Upper lobe of left lung (tissue), 6 donors: ENCODE measurements around the gene LRRC43. TPM values are rescaled to one million over a fixed set of nuclear protein-coding genes. Genes with fewer than 3 reads are reported as not detected.

Experiments
- ATAC-seq, 2 donors: fragments of 200-7000 bp; cut with Tn5 transposase; one replicate each; pipeline ENCODE4 v1.9.1; 2022; ENCODE audit warnings: mild to moderate bottlenecking in 2 of 2, moderate library complexity in 2 of 2; ENCODE audit not compliant: low FRiP score in 2 of 2
- DNase-seq, 2 donors: peaks; one replicate each; pipeline ENCODE4 v3.0.0-alpha.2; 2019 to 2020
- H3K27ac ChIP-seq, 4 donors: fragments of 200-600 bp; sonication (generic); one replicate each; pipeline ENCODE4 v1.5.1; 2016 to 2019
- H3K27me3 ChIP-seq, 4 donors: fragments of 200-600 bp; sonication (generic); one replicate each; pipeline ENCODE4 v1.5.1; 2017 to 2019
- H3K36me3 ChIP-seq, 4 donors: fragments of 200-600 bp; sonication (generic); one replicate each; pipeline ENCODE4 v1.5.1; 2016 to 2019
- H3K4me1 ChIP-seq, 4 donors: fragments of 200-600 bp; sonication (generic); one replicate each; pipeline ENCODE4 v1.5.1; 2018 to 2019
- H3K4me3 ChIP-seq, 4 donors: fragments of 200-600 bp; sonication (generic); one replicate each; pipeline ENCODE4 v1.5.1; 2017 to 2019; ENCODE audit warnings: mild to moderate bottlenecking in 2 of 4, moderate library complexity in 1 of 4
- H3K9me3 ChIP-seq, 4 donors: fragments of 200-600 bp; sonication (generic); one replicate each; pipeline ENCODE4 v1.5.1; 2018 to 2019
- CTCF ChIP-seq, 6 experiments: fragments of 450-650 bp in 4 of 6; fragments of 200-600 bp in 2 of 6; sonication (generic) in 2 of 6; IDR thresholded peaks; one replicate each; pipeline ENCODE4 v1.5.1; 2016 to 2019; ENCODE audit warnings: antibody characterized with exemption in 6 of 6
- EP300 ChIP-seq, 4 donors: sonication (generic); formaldehyde crosslinking; IDR thresholded peaks; one replicate each; pipeline ENCODE4 v1.5.1; 2017; ENCODE audit warnings: antibody characterized with exemption in 4 of 4, control low read depth in 2 of 4
- POLR2A ChIP-seq, 4 donors: fragments of 450-650 bp; IDR thresholded peaks; one replicate each; pipeline ENCODE4 v1.5.1; 2016 to 2017; ENCODE audit warnings: antibody characterized with exemption in 4 of 4, mild to moderate bottlenecking in 2 of 4
- POLR2AphosphoS5 ChIP-seq, 2 donors: sonication (generic); formaldehyde crosslinking; IDR thresholded peaks; one replicate each; pipeline ENCODE4 v1.5.1; 2017; ENCODE audit warnings: antibody characterized with exemption in 2 of 2
- WGBS, 2 donors: methylation state at CpG; one replicate each; pipeline ENCODE4 v1.1.5; 2017 to 2018; 5-methylcytosine and 5-hydroxymethylcytosine counted together
- small RNA-seq, 4 donors: library from RNA; depleted of rRNA; stranded (forward); fragments of <200 nt; gene quantifications; one replicate each; pipeline ENCODE3, GENCODE V24; 2016
- total RNA-seq, 6 donors: library from RNA; depleted of rRNA in 4 of 6; stranded (reverse); fragments of >200 nt in 4 of 6; gene quantifications; one replicate each; pipeline versions ENCODE4 v1.1.0 to v1.2.1, GENCODE V29; 2016 to 2021
- donor health status: DM: no; HTN: no; CAD: no; lungs with moderate emphysema.
- donor health status: DM: no; HTN: yes; CAD: no; lungs with severe emphysema.

LRRC43 gene
- total RNA-seq, 6 donors from 2014 or later, result 0.72 to 13.6 (median 5.5) TPM

- Histone ChIP-seq H3K4me1 (no peaks in the 10 kb centered on the region), H3K4me3 (no peak overlapping the region), H3K27me3 (no peaks in the 10 kb centered on the region), H3K27ac (no peak overlapping the region), H3K36me3 (peaks cover 19 to 52% (median 31%) of the 10 kb centered on the region in 4 donors), H3K9me3 (no peaks in the 10 kb centered on the region)
- WGBS, 2 donors, result 95 to 99% methylated on average over 6 of the region's 6 CpGs
- ATAC-seq (no peak), DNase-seq (no peak)
- TF ChIP-seq EP300 (IDR thresholded peaks at IDR 0.05), result no peak
- TF ChIP-seq POLR2AphosphoS5 (IDR thresholded peaks at IDR 0.05), result no peak
- TF ChIP-seq POLR2A (IDR thresholded peaks at IDR 0.05), result no peak
- no peak for TF ChIP-seq CTCF (IDR thresholded peaks at IDR 0.05)
Measured at GRCh38 chr12:122250047-122250446, 67.1 kb downstream of the LRRC43 start.

GRCh38 chr12:122250536-122250935 is 67.6 kb downstream of the LRRC43 start:
- no peak for DNase-seq
- H3K27me3 ChIP-seq, result no peaks in the 10 kb centered on the region
- no peak overlapping the region for H3K4me3 ChIP-seq
- no peak overlapping the region for H3K27ac ChIP-seq
- no peaks in the 10 kb centered on the region for H3K9me3 ChIP-seq
- no peaks in the 10 kb centered on the region for H3K4me1 ChIP-seq
- no peak for ATAC-seq
- TF ChIP-seq EP300 (IDR thresholded peaks at IDR 0.05) (no peak), POLR2AphosphoS5 (IDR thresholded peaks at IDR 0.05) (no peak), POLR2A (IDR thresholded peaks at IDR 0.05) (no peak), CTCF (IDR thresholded peaks at IDR 0.05) (no peak)
- peaks cover 19 to 55% (median 31%) of the 10 kb centered on the region in 4 donors for H3K36me3 ChIP-seq
- 94 to 98% methylated on average over 8 of the region's 8 CpGs for WGBS, 2 donors

Small RNA genes lying within 50 kb of the gene (small RNA-seq; reads per million reads assigned to genes)
- 0.06 to 3.0 (median 0.48) reads per million in 4 donors for gene DIABLO

Other genes with a start within 250 kb of the LRRC43 start
- 10 to 100 TPM in 4 of 6 donors, 1 to 10 TPM in 2; 4.9 to 14.6 (median 12.7) TPM for gene BCL7A, start 161.2 kb upstream of the LRRC43 start, total RNA-seq
- 100 to 1,000 TPM in 1 of 6 donors, 10 to 100 TPM in 5; 30.4 to 167 (median 55.0) TPM for gene MLXIP, start 104.4 kb upstream of the LRRC43 start, total RNA-seq
- not detected for gene IL31, start 8.9 kb upstream of the LRRC43 start, total RNA-seq
- under 1 TPM in 3 of 6 donors, not detected in 3; 0.24 to 0.44 (median 0.29) TPM for gene B3GNT4, start 20.6 kb downstream of the LRRC43 start, total RNA-seq
- gene DIABLO, start 42.9 kb downstream of the LRRC43 start, total RNA-seq, result 10 to 100 TPM; 27.2 to 61.8 (median 42.1) TPM
- 10 to 100 TPM in 5 of 6 donors, 1 to 10 TPM in 1; 7.3 to 18.5 (median 14.5) TPM for gene VPS33A, start 83.4 kb downstream of the LRRC43 start, total RNA-seq
- gene CLIP1, start 239.5 kb downstream of the LRRC43 start, total RNA-seq, result 100 to 1,000 TPM in 4 of 6 donors, 10 to 100 TPM in 2; 78.4 to 152 (median 104) TPM